HG02981 (cell line): ENCODE results near the gene PIK3R4.

Experiments used
- ATAC-seq: cut with Tn5 transposase; IDR thresholded peaks from one replicate; pipeline ENCODE4 v1.9.1; 2021; ENCODE audit warnings: mild to moderate bottlenecking, moderate library complexity; ENCODE audit not compliant: unreplicated experiment

The PIK3R4 gene

DNA sequence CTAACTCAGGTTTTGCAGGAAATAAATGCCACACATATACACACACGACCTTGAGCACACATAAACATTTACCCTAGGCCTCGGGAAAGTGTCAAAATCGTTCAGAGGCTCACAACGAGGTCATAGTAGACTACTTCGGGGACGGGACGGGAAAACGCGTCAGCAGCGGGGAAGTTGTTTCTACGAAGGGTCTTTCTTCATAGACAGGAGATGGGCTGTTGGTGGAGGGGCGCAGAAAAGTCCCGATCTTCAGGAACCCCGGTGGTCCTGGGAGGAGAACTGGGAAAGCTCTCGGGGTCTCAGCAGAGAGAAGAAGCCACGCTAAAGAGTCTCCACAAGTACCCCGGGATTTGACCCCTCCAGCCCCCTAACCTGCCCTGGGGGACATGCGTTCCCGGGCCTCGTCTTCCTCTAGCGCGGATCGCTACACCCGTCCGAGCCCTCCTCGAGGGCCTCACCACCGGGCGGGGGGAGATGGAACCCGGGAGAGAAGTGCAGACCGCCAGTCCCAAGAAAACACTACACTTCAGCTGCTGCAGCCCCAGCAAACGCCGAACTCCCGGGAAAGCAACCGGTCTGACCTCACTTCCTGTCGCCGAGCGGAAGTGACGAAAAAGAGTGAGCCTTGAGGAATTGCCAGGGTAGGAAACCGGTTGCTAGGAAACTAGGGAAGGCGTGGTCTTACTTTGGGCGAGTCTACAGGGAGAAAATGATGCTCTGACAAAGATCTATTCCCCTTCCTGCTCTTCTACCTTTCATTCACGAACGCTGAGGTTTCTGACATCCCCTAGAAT, at the start of gene PIK3R4:
TSS of gene PIK3R4 (minus strand) at position 584 of the 794 bp plus-strand sequence. CDS start 1,611 bp downstream, outside the sequence.
- ATAC-seq: peak; percentile 88

DNA sequence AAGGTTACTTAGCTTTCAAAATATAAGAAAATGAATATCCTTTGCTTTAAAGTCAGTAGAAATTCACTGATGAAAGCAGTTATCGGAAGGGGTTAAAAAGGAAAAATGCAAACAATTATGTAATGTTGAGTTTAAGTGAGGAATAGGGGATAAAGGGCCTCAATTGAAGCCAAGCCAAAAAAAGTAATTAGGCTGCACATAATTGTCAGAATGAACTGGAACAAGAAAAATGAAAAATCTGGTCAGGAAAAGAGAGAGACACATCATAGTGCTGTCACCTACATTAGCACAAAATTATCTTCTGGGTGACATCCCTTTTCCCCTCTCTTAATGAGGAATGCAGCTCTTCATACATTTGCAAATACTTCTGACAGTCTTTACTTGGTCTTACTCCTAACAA, 48.8 kb upstream of the PIK3R4 start:
- no peak for ATAC-seq

DNA sequence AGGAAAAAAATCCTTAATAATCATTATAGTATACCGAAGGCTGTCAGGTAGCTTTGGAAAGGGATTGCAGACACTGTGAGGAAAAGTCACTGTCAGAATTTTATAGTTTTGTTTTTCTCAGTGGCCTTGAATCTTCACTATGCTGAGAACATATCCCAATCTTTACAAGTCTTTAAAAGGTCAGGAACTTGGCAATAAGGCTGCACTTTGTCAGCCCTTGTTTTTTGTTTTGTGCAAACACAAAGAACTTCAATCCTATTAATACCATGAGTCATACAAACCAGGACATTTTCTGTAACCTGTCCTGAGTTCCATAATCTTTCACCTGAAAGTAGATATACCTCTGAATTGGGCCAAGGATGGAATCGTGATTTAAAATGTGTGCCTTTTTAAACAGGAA, 45.6 kb upstream of the PIK3R4 start:
- ATAC-seq: no peak

DNA sequence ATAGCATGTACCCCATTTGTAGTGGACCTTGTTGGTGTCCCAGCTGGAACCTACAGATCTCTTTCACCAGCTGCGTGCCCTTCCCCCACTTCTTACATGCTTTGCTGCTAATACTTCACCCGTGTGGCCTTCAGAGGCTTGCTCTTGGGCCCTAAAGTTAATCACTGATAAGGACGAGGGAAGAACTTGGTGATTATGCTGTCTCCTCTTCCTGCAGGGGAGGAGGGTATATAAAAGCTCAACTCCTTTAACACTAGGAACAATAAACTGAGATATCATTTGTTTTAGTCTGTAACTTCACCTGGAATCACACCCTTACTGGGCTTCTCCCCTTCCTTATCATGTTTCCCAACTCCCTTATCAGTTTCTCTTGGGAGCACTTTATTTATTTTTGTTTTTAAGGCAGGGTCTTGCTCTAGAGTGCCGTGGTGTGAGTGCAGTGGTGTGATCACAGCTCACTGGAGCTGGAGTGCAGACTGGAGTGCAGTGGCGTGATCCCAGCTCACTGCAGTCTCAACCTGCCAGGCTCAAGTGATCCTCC, 43.2 kb upstream of the PIK3R4 start:
- no peak for ATAC-seq

DNA sequence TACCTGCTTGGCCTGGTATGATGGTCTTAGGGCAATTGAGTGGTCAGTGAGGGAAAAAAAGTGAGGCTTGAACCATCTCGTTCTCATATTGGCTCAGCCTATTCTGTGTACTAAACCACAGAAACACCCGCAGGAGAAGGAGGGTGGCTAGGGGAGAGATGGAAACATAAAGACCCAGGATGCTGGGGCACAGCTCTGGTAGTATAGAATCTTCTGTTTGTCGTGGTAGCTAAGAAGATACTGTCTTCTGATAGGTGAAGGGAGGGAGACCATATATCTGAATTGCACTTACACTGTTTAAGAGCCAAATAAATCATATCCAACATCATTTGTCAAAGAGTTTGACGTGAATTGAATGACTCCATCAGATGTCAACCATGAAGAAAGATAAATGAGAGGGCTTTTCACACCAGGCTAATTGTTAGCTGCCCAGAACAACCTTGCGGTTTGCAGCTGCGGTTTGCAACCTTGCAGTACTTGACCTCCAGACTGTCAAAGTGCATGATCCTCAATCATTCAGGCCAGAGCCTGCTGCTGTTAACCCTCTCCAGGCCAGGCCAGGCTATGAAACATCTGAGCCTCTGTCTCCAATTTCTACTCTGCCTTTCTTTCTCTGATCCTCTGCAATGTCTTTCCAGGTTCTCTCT, 40.9 kb upstream of the PIK3R4 start:
- no peak for ATAC-seq

DNA sequence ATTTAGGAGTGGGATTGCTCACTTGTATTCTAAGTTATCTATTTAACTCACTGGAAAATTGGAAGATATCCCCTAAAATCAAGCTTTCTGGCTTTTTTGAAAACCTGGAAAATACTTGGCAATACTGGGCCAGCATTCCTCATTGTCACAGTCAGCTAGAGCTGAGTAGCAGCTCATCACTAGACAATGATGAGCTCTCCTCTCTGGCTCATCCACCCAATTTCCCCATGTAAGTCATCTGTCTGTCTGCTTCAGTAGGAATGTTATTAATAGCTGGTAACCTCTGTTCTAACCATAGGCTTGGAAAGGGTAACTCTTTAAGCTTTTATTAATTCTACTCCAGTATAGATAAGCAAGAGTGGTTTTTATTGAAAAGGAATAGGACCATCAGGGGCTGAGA, 39.7 kb upstream of the PIK3R4 start:
- ATAC-seq: no peak

DNA sequence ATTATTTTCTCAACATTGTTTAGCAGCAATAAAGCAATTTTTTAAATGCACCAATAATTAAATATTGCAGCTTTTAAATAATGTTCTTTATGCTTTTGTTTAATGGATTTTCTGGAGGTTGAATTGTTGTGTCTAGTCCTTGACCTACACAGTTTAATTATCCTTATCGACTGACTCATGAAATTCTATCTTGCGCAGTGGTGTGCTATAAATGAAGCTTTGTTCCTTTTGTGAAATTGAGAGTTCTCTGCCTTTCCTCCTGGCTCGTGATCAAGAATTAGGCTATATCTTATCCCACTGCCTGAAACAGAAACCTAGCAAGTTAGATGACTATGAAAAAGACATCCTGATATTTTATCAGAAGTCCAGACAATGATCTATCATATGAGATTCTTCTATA, 37.0 kb upstream of the PIK3R4 start:
- no peak for ATAC-seq

DNA sequence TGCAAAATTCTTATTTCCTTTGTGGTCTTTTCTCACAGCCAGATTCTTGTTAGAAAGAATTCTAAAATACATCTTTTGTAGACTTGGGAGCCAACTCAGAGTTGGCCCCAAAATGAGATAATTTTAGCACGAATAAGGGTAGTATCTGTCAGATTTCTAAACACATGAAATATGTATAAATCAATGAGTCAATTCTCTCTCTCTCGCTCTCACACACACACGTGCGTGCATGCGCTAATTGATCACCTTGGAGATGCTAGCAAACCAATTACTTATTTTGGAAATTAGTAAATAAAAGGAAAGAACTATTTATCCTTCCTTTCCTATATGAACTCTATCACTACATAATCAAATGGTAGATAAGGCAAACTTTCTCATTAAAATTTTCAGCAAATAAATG, 32.9 kb upstream of the PIK3R4 start:
- no peak for ATAC-seq

DNA sequence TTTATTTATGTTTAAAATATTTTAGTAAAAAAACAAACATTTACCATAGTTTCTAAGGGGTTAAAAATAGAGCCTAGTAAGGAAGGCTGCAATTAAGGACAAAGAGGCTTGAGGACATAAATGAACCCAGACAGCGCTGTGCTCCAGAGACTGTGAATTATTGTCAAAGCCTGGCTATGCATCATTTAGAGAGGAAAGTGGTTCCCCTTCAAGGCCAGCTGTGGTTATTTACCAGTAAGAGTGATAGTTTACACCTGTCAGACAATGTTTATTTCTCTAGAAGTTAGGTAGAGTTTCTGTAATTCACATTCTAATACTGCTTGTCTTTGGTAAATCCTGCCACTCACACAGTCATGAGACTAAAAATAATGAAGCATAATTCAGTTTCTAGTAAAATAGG, 32.4 kb upstream of the PIK3R4 start:
- peak; percentile 95 for ATAC-seq

DNA sequence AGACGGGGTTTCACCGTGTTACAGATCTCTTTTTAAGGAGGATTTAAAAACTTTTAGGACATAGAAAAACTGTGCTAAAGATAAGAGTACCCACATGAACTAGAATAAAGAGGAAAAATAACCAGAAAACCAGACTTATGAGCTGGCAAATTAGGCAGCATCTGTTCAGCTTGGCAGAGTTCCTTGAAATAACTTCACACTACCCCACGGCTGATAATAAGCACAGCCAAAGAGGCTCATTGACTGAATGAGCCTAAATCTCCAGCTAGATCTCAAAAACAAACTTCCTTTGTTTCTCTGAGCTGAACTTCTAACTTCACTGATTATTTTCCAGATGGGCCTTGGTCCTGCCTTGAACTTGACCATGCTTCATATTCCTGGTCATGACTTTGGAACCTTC, 26.7 kb upstream of the PIK3R4 start:
- ATAC-seq: no peak

DNA sequence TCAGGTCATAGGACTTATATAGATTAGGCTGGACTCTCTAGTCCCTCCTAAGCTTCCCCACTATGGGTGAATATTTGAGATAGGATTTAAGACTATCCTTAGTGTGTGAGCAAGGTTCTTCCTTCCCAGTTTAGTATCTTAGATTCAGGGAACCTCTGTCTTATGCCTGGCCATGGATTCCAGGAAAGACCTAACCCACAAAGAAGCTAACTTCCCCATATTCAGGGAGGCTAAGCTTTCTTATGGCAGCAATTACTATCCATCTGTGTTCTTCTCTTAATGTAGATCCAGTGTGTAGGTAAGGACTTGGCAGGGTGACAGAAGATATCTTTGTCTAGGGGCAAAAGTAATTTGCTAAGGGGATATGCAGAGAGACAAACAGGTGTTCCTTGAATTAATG, 25.5 kb upstream of the PIK3R4 start:
- ATAC-seq: no peak

DNA sequence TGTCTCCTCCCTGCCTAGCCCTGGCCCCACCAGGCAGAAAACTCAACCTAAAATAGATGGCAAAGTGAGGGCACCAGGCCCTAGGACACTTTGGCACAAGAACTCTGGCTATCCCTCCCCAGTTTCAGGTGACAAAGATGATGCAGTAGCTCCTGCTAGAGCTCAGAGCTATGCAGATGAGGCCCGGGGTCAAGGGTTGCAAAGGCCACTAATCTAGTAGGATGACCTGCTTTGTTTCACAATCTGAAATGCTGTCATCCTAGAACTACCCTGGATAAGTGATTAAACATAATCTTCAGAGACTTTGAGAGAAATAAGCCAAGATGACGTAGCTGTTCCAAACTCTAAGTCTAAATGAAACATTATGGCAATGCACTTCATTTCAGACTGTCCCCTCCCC, 24.0 kb upstream of the PIK3R4 start:
- no peak for ATAC-seq

DNA sequence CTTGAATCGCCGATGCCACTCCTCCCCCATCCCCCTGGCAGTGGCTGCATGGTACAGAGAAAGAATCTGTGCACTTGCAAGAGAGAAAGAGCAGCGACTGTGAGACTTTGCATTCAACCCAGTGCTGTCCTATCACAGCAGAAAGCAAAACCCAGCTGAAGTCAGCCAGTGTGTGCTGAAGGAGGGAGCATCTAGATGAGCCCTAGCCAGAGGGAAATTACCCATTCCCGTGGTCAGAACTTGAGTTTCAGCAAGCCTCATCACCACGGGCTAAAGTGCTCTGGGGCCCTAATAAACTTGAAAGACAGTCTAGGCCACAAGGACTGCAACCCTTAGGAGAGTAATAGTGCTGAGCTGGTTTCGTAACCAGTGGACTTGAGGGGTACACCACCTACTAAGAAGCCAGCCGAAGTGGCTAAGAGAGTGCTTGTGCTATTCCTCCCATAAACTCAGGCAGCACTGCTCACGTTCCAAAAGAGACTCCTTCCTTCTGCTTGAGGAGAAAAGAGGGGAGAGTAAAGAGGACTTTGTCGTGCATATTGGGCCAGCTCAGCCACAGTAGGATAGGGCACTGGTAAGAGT, 15.2 kb upstream of the PIK3R4 start:
- no peak for ATAC-seq

DNA sequence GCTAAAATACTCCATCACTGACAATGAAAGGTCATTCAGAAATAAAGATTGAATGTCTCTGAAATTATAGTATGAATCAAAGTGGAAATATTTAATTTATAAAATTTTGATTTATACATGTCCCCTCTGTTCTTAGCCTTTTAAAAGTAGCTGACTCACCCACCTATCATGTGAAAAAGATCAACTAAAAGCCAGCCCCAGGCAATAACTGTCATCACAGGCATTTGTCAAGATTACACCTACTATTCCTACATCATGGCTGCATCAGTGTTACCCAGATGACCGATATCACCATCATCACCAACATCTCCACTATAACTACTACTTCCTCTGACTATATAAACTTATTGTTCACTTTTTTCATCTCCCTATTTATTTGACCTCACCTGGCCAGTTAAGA, 14.3 kb upstream of the PIK3R4 start:
- no peak for ATAC-seq

DNA sequence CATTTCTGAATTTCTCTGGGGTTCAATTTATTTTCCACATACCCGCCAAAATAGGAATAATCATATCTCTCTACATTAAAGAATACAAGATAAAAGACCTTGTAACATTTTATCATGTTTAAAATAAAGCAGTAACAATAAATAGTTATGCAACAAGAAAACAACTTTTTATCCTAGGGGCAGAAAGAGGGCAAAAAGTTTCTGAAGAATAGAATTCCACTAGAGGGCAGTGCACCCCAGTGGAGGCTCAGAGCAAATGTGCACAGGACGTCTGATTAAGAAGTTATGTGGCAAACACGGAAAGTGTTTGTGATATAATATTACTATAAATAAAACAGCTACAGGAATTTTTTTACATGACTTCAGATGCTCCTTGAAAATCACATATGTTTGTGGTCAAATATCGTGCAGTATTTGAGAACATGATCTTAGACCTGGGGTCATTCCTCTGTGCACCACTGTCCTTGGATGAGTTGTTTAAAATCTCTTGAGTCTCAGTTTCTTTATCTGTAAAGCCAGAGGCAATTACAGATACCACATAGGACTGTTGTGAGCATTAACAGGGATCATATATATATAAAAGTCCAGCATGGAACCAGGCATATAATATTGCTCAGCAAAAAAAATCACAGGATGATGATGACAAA, 13.2 kb upstream of the PIK3R4 start:
- ATAC-seq: peak; percentile 69

DNA sequence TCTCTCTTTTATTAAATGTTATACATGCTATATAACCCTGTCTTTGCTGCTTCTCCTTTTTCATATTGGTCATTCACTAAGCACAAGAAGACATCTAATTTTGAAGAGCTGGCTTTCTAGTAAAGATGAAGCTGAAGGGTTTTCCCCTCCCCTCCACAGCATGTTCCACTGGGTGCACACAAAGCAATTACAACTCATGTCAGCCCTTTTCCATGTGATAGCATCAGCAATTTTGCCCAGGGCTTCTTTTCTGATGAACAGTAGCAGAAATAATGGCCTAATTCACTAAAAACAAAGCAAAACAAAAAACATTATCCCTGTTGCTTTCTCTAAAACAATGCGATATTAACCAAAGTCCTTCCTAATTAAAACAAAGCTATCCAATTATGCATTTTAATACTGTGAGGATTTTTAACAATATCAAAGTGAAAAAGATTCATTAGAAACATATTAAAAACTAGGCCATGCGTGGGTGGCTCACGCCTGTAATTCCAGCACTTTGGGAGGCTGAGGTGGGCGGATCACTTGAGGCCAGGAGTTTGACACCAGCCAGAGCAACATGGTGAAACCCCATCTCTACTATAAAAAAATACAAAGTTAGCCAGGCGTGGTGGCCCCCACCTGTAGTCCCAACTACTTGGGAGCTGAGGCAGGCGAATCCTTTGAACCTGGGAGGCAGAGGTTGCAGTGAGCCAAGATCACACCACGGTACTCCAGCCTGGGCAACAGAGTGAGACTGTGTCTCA, 12.2 kb upstream of the PIK3R4 start:
- no peak for ATAC-seq

DNA sequence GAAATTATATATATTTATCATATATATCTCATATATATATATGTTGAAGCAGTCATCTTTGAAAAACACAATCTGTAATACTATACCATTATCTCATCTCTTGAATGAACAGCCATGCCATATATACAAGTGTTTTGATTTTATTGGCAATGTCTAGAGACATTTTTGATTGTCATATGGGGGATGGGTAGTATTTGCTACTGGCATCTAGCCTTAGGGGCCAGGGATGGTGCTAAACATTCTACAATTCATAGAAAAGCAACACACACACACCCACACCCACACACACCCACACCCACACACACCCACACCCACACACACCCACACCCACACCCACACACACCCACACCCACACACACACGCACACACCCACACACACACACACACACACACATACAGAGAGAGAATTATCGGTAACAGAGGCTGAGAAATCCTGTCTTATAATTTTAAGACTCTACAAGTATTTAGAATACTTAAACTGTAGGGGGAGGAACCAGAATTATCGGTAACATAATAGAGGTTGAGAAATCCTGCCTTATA, 11.1 kb upstream of the PIK3R4 start:
- ATAC-seq: no peak

DNA sequence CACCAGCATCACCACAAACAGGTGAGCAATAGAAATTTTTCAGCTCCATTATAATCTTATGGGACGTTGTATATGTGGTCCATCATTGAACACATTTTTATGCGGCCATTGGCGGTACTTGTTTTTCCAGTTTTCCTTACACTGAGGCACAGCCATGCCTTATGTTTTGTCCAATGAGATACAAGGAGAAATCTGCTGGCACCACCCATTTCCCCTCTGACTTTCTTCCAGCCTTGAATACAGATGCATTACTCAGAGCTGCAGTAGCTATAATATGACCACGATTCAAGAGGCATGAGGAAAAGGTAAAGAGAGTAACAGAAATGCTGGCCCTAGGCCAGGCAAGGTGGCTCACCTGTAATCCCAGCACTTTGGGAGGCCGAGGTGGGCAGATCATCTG, 9.0 kb upstream of the PIK3R4 start:
- ATAC-seq: no peak

DNA sequence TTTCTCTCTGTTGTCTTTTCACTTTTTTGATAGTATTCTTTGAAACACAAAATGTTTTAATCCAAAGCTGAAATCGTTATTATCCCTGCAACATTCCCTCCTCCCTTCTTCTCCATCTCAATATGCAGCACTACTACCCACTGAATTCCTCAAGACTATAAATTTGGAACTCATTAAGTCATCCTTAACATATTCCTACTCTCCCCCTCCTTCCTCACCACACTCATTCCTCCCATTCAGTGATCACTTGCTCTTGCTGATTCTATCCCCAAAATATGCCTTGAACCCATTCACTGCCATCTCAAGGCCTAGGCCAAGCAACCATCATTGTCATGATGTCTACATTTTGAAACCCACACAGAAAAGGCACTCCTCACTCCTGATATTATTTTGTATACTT, 2.4 kb upstream of the PIK3R4 start:
- no peak for ATAC-seq

DNA sequence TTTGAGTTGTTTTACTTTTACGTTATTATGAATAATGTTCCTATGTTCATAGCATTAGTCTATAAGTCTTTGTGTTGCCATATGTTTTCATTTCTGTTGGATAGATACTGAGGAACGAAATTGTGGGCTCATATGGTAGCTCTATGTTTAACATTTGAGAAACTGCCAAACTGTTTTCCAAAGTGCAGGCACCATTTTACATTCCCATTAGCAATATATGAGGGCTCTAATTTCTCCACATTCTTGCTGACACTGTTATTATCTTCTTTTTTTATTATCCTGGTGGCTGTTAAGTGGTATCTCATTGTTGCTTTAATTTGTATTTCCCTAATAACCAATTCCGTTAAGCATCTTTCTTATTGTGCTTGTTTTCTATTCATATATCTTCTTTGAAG, 1.8 kb upstream of the PIK3R4 start:
- no peak for ATAC-seq

DNA sequence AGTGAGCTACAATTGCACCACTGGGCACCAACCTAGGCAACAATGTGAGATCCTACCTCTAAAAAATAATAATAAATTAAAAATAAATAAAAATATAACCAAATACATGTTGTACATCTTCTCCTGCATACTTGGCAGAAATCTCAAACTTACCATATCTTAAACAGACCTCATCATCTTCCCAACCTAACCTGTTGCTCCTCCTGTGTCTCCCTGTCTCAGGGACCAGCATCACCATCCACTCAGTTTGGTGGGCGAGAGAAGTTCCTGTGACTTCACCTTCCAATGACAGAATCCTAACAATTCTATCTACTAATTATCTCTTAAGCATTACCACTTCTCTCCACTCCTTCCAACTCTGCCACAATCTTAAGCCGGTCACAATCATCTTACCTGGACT, 3.3 kb downstream of the PIK3R4 start:
- no peak for ATAC-seq
